H1 (cell line): ENCODE results near the gene CAMP. TPM values are rescaled to one million over a fixed set of nuclear protein-coding genes. Genes with fewer than 3 reads are reported as not detected.

Experiments
- CTCF ChIA-PET: fragments of 300-600 bp; sonication (Branson Sonifier 250); formaldehyde crosslinking; loops from one replicate; lab custom pipeline; 2021; ENCODE audit not compliant: partially characterized antibody; lab: Charles Lee
- POLR2A ChIA-PET: fragments of 300-600 bp; sonication (Branson Sonifier 250); formaldehyde crosslinking; loops from one replicate; lab custom pipeline; 2021; ENCODE audit warnings: inconsistent platforms; ENCODE audit not compliant: partially characterized antibody; lab: Charles Lee
- DNase-seq, 2 experiments: peaks; one replicate each; pipeline versions ENCODE4 v3.0.0 to v3.0.0-alpha.2; 2010 to 2022; ENCODE audit warnings: low spot score in 2 of 2, low read depth in 1 of 2, mixed read lengths in 1 of 2
- FAIRE-seq: peaks from 2 replicates; lab custom pipeline; 2011; peaks lifted over from hg19 to GRCh38; lab: Jason Lieb, UNC
- H2AFZ ChIP-seq: 2 replicates; pipeline ENCODE4 v1.8.1; 2012; ENCODE audit warnings: low read length, inconsistent platforms
- H2AK5ac ChIP-seq: 2 replicates; pipeline ENCODE4 v1.6.1; 2013; ENCODE audit warnings: low read depth, low read length
- H2BK120ac ChIP-seq: replicated peaks from 2 replicates; pipeline ENCODE3; 2013; ENCODE audit warnings: low read depth, low read length, inconsistent platforms
- H2BK12ac ChIP-seq: 2 replicates; pipeline ENCODE4 v1.6.1; 2013; ENCODE audit warnings: low read depth, low read length
- H2BK15ac ChIP-seq: 2 replicates; pipeline ENCODE4 v1.6.1; 2013; ENCODE audit warnings: low read length
- H2BK20ac ChIP-seq: 2 replicates; pipeline ENCODE4 v1.6.1; 2013; ENCODE audit warnings: low read length
- H2BK5ac ChIP-seq: 2 replicates; pipeline ENCODE4 v1.6.1; 2013; ENCODE audit warnings: low read depth, low read length
- H3K14ac ChIP-seq: 2 replicates; pipeline ENCODE4 v1.6.1; 2013; ENCODE audit warnings: inconsistent platforms; ENCODE audit not compliant: insufficient read length
- H3K18ac ChIP-seq: 2 replicates; pipeline ENCODE4 v1.6.1; 2013; ENCODE audit warnings: low read length; ENCODE audit errors: extremely low read depth
- H3K23ac ChIP-seq: 2 replicates; pipeline ENCODE4 v1.6.1; 2013; ENCODE audit warnings: inconsistent platforms; ENCODE audit not compliant: insufficient read length
- H3K23me2 ChIP-seq: 2 replicates; pipeline ENCODE4 v1.6.1; 2013; ENCODE audit warnings: low read depth, low read length
- H3K27ac ChIP-seq: 2 replicates; pipeline ENCODE4 v1.6.1; 2011; ENCODE audit warnings: low read depth, low read length, inconsistent platforms
- H3K27me3 ChIP-seq, 4 experiments: replicated peaks in 1 of 4; 1 replicate in 1 of 4; 2 replicates in 3 of 4; pipeline versions ENCODE4 v1.6.1 to v1.8.1; 2011 to 2013; ENCODE audit warnings: low read length in 3 of 4, mild to moderate bottlenecking in 3 of 4, inconsistent platforms in 2 of 4, mixed read lengths in 2 of 4, moderate library complexity in 1 of 4; ENCODE audit not compliant: control insufficient read depth in 3 of 4, insufficient read depth in 3 of 4; ENCODE audit errors: extremely low read depth in 1 of 4
- H3K36me3 ChIP-seq, 4 experiments: 2 replicates each; pipeline versions ENCODE4 v1.6.1 to v1.8.1; 2011 to 2013; ENCODE audit warnings: mild to moderate bottlenecking in 4 of 4, low read length in 3 of 4, moderate library complexity in 2 of 4, control low read depth in 1 of 4, inconsistent platforms in 1 of 4; ENCODE audit not compliant: insufficient read depth in 4 of 4, control insufficient read depth in 2 of 4
- H3K4ac ChIP-seq: replicated peaks from 2 replicates; pipeline ENCODE3; 2013; ENCODE audit warnings: low read length, low read depth, mixed read lengths, inconsistent platforms; ENCODE audit not compliant: insufficient read length
- H3K4me1 ChIP-seq, 4 experiments: replicated peaks in 1 of 4; 1 replicate in 1 of 4; 2 replicates in 3 of 4; pipeline versions ENCODE4 v1.6.1 to v1.8.1; 2011 to 2013; ENCODE audit warnings: low read length in 3 of 4, inconsistent platforms in 2 of 4, mixed read lengths in 1 of 4; ENCODE audit not compliant: insufficient read depth in 4 of 4, control insufficient read depth in 3 of 4
- H3K4me2 ChIP-seq, 2 experiments: 2 replicates each; pipeline versions ENCODE4 v1.6.1 to v1.8.1; 2011 to 2013; ENCODE audit warnings: low read depth in 2 of 2, low read length in 2 of 2, control low read depth in 1 of 2, inconsistent platforms in 1 of 2, mild to moderate bottlenecking in 1 of 2; ENCODE audit not compliant: insufficient read depth in 1 of 2
- H3K4me3 ChIP-seq, 4 experiments: fragments of 200-600, 300-600 bp in 1 of 4; sonication (generic), shearing (Covaris generic), sonication (Bioruptor Twin) in 1 of 4; 2 replicates each; pipeline versions ENCODE4 v1.5.1 to v1.8.1; 2011 to 2016; ENCODE audit warnings: low read length in 4 of 4, low read depth in 3 of 4, control low read depth in 2 of 4, inconsistent platforms in 2 of 4, mild to moderate bottlenecking in 2 of 4, mixed read lengths in 1 of 4, moderate library complexity in 1 of 4; ENCODE audit not compliant: insufficient read depth in 2 of 4; ENCODE audit errors: extremely low read depth in 1 of 4
- H3K56ac ChIP-seq: replicated peaks from 2 replicates; pipeline ENCODE3; 2013; ENCODE audit warnings: low read depth, mild to moderate bottlenecking, mixed read lengths, low read length, inconsistent platforms; ENCODE audit not compliant: insufficient read length
- H3K79me1 ChIP-seq: 2 replicates; pipeline ENCODE4 v1.6.1; 2013; ENCODE audit warnings: low read depth, low read length, control low read depth
- H3K79me2 ChIP-seq, 2 experiments: 2 replicates each; pipeline versions ENCODE4 v1.6.1 to v1.8.1; 2012 to 2013; ENCODE audit warnings: low read length in 2 of 2, mild to moderate bottlenecking in 2 of 2, inconsistent platforms in 1 of 2; ENCODE audit not compliant: insufficient read depth in 2 of 2, control insufficient read depth in 1 of 2
- H3K9ac ChIP-seq, 4 experiments: replicated peaks in 1 of 4; 1 replicate in 1 of 4; 2 replicates in 3 of 4; pipeline versions ENCODE4 v1.6.1 to v1.8.1; 2011 to 2013; ENCODE audit warnings: low read depth in 3 of 4, low read length in 3 of 4, control low read depth in 2 of 4, mild to moderate bottlenecking in 2 of 4, moderate library complexity in 2 of 4, inconsistent platforms in 1 of 4; ENCODE audit errors: extremely low read depth in 1 of 4
- H3K9me3 ChIP-seq, 2 experiments: 2 replicates each; pipeline versions ENCODE4 v1.6.1 to v1.8.1; 2012 to 2013; ENCODE audit warnings: mild to moderate bottlenecking in 2 of 2, moderate library complexity in 2 of 2, control low read depth in 1 of 2, inconsistent platforms in 1 of 2, low read depth in 1 of 2, low read length in 1 of 2, mixed read lengths in 1 of 2; ENCODE audit not compliant: insufficient read depth in 2 of 2
- H4K20me1 ChIP-seq, 2 experiments: replicated peaks in 1 of 2; 2 replicates each; pipeline versions ENCODE3 to v1.8.1; 2011 to 2013; ENCODE audit warnings: inconsistent platforms in 2 of 2, low read length in 2 of 2, mild to moderate bottlenecking in 1 of 2; ENCODE audit not compliant: insufficient read depth in 2 of 2, control insufficient read depth in 1 of 2
- H4K5ac ChIP-seq: 2 replicates; pipeline ENCODE4 v1.6.1; 2013; ENCODE audit warnings: low read length, low read depth, mixed read lengths, inconsistent platforms; ENCODE audit not compliant: insufficient read length
- H4K8ac ChIP-seq: 2 replicates; pipeline ENCODE4 v1.8.0; 2013; ENCODE audit warnings: mild to moderate bottlenecking, moderate library complexity, low read length, inconsistent platforms; ENCODE audit not compliant: insufficient read depth; ENCODE audit errors: extremely low read depth
- H4K91ac ChIP-seq: replicated peaks from 2 replicates; pipeline ENCODE3; 2013; ENCODE audit warnings: low read length, mixed read lengths, inconsistent platforms; ENCODE audit not compliant: insufficient read length
- RBBP5 ChIP-seq: IDR thresholded peaks from 2 replicates; pipeline ENCODE4 v1.7.1; 2012; ENCODE audit warnings: low read depth, mild to moderate bottlenecking, inconsistent platforms, low read length, moderate library complexity, borderline replicate concordance
- SIN3A ChIP-seq, 2 experiments: IDR thresholded peaks in 1 of 2; conservative IDR thresholded peaks in 1 of 2; 2 replicates each; pipeline ENCODE4 v1.6.1; 2011 to 2012; ENCODE audit warnings: low read length in 2 of 2, improper control_type of control experiment in 1 of 2, low read depth in 1 of 2, mild to moderate bottlenecking in 1 of 2
- SRF ChIP-seq: IDR thresholded peaks from 2 replicates; pipeline ENCODE4 v1.6.1; 2011; ENCODE audit warnings: mild to moderate bottlenecking, low read depth, low read length, moderate library complexity
- WGBS, 2 experiments: shearing (Covaris generic) in 1 of 2; methylation state at CpG; one replicate each; pipeline versions ENCODE4 v1.1.6 to v1.1.7; 2013 to 2015; ENCODE audit warnings: low lambda C conversion rate in 2 of 2, mixed read lengths in 2 of 2, inconsistent platforms in 1 of 2, low coverage in 1 of 2, missing lambda C conversion rate in 1 of 2; ENCODE audit not compliant: insufficient replicate concordance in 2 of 2, insufficient coverage in 1 of 2, insufficient read length in 1 of 2; ENCODE audit errors: extremely low coverage in 1 of 2, missing lambda C conversion rate in 1 of 2; 5-methylcytosine and 5-hydroxymethylcytosine counted together
- polyA plus RNA-seq, 7 experiments: library from polyadenylated mRNA; depleted of rRNA in 3 of 7; stranded (reverse) in 5 of 7; unstranded in 2 of 7; fragments of >200 nt in 5 of 7; fragments of 200-250 nt in 2 of 7; gene quantifications; 1 replicate in 5 of 7; 2 replicates in 1 of 7; 4 replicates in 1 of 7; pipeline versions ENCODE4 v1.2.1 to v1.2.3, GENCODE V29; 2011 to 2013; ENCODE audit warnings: missing spikeins in 2 of 7, mixed read lengths in 2 of 7
- total RNA-seq: library from RNA; stranded (reverse); fragmentation: NEBNext Ultra II Directional; extraction: Animal tissue kit (Norgen Biotek cat#: 25700); gene quantifications from 2 replicates; pipeline ENCODE4 v1.2.1, GENCODE V29; 2021
- TF ChIP-seq, protein P1 (sequence below): IDR thresholded peaks from 2 replicates; pipeline ENCODE4 v1.6.1; 2011; ENCODE audit warnings: low read depth, mild to moderate bottlenecking, low read length; ENCODE audit not compliant: insufficient read depth

The CAMP gene
- total and polyA plus RNA-seq, 2 of the 8 experiments (the other 6 are each of a cell fraction or from before 2014, with no cell fraction given), result not detected

- ChIA-PET POLR2A (no interaction called here), CTCF (interaction anchor here (0.6 kb wide), 1 partner anchor 10 kb away, joined by 3 read pairs; no protein-coding TSS in a partner anchor)
- Histone ChIP-seq H3K23ac (no peak overlapping the region), H4K20me1 (no peaks in the 10 kb centered on the region), H3K4me2 (peak overlapping the region in 1 of 2 experiments; percentile 28; a peak in 1 of 4 replicates), H2BK5ac (no peak overlapping the region), H4K91ac (no peak overlapping the region), H3K4ac (no peak overlapping the region), H3K4me1 (peaks cover 0 to 5% (median 0%) of the 10 kb centered on the region in 4 experiments; a peak in 2 of 7 replicates), H3K23me2 (no peaks in the 10 kb centered on the region), H3K9me3 (no peaks in the 10 kb centered on the region), H3K18ac (no peak overlapping the region), H3K56ac (no peak overlapping the region), H4K8ac (no peak overlapping the region), H2BK12ac (no peak overlapping the region), H4K5ac (no peak overlapping the region), H2BK15ac (no peak overlapping the region), H3K79me2 (no peaks in the 10 kb centered on the region), H3K9ac (no peak overlapping the region), H3K27me3 (no peaks in the 10 kb centered on the region), H2AK5ac (no peak overlapping the region), H3K36me3 (no peaks in the 10 kb centered on the region), H2AFZ (peak overlapping the region; percentile 87; the same call in 1 of the 2 replicates), H3K14ac (no peak overlapping the region), H2BK120ac (no peak overlapping the region), H3K27ac (no peak overlapping the region), H3K79me1 (no peaks in the 10 kb centered on the region), H3K4me3 (no peak overlapping the region), H2BK20ac (no peak overlapping the region)
- DNase-seq, result no peak
- FAIRE-seq, result peak; percentile 36
- 73% methylated on average over 5 of the region's 6 CpGs; no CpG with 5 or more reads in 1 of the 2 experiments for WGBS, 2 experiments
- no peak for TF ChIP-seq RBBP5
- TF ChIP-seq, protein P1, sequence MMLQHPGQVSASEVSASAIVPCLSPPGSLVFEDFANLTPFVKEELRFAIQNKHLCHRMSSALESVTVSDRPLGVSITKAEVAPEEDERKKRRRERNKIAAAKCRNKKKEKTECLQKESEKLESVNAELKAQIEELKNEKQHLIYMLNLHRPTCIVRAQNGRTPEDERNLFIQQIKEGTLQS, result no peak
- peak; percentile 54 for TF ChIP-seq SRF
- no peak for TF ChIP-seq SIN3A (conservative IDR thresholded peaks at IDR 0.05 in 1 of 2, IDR thresholded peaks at IDR 0.05 in 1 of 2; ENCODE audit: low read depth in 1 of 2, low read length in 2 of 2)
These were observed 20.7 kb upstream of the CAMP start for GRCh38 chr3:48202632-48203031.
